ENCODE results near the gene BLTP3B. TPM values are rescaled to one million over a fixed set of nuclear protein-coding genes. Genes with fewer than 3 reads are reported as not detected.

The BLTP3B gene
- total RNA-seq, 2 experiments from 2014 or later: 27.0 to 27.2 TPM

GRCh38 chr12:100173111-100173510 lies 30.4 kb upstream of the BLTP3B start:
- Mint-ChIP-seq H3K27ac (no peak overlapping the region), H3K36me3 (ENCODE audit: low read depth) (peaks cover 20% of the 10 kb centered on the region), H3K4me1 (ENCODE audit: low read depth) (no peaks in the 10 kb centered on the region), H3K27me3 (ENCODE audit: low read depth) (no peaks in the 10 kb centered on the region), H3K9me3 (no peaks in the 10 kb centered on the region), H3K4me3 (no peak overlapping the region)
- intact Hi-C loops (cut with micrococcal nuclease): no loop called here
- CTCF ChIA-PET: no interaction called here
- DNase-seq: no peak

DNA sequence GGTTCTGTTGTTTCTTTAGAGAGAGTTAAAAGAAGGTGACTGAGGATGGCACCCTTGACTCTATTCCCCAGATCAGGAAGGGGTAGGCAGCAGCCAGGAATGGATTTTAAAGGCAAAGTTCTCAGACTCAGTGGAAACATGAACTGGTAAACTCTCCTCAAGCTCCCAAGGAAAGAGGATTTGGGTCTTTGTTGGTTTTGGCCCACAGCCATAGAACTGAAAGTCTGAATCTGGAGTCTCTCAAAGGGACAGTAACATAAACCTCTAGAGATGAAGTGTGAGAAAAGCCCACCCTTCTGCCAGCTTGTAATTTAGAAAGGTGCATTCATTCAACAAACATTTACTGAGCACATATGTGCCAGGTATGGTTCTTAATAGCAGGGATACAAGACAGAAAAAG lies 28.6 kb upstream of the BLTP3B start:
- H3K36me3 Mint-ChIP-seq (ENCODE audit: low read depth): peaks cover 14% of the 10 kb centered on the region
- no peak for DNase-seq
- intact Hi-C loops (cut with micrococcal nuclease): no loop called here
- no peaks in the 10 kb centered on the region for H3K4me1 Mint-ChIP-seq (ENCODE audit: low read depth)
- H3K9me3 Mint-ChIP-seq: no peaks in the 10 kb centered on the region
- no peak overlapping the region for H3K4me3 Mint-ChIP-seq
- CTCF ChIA-PET: interaction anchor here (1.4 kb wide), 1 partner anchor 16 kb away, joined by 3 read pairs; no protein-coding TSS in a partner anchor
- no peaks in the 10 kb centered on the region for H3K27me3 Mint-ChIP-seq (ENCODE audit: low read depth)
- H3K27ac Mint-ChIP-seq: no peak overlapping the region

DNA sequence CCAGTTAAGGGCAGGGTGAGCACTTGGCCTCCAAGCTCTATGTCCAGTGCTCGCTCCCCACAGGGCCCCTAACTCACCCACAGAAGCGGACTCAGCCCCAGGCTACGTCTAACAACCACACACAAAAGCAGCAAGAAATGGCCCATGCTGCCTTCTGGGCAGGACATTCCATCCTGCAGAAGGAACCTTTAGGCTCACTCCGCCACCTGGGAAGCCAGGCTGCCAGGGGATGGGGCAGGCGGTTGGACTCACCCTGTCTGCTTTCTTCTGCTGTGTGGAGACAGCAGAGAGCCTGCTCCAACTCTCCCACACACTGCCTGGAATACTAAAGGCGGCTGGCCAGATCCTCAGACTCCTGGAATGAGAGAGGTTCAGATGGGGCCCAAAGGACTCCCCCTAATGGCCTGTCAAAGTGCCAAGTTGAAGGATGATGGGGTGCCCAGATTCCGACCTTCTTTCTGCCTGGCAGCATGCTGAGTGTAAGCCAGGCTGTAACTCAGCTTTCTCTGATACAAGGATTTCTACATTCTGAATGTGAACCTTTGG lies 27.7 kb upstream of the BLTP3B start:
- CTCF ChIA-PET: interaction anchor here (1.4 kb wide), 1 partner anchor 16 kb away, joined by 3 read pairs; no protein-coding TSS in a partner anchor

GRCh38 chr12:100169345-100169744 lies 26.7 kb upstream of the BLTP3B start:
- intact Hi-C loops (cut with micrococcal nuclease): no loop called here
- Mint-ChIP-seq H3K27ac (no peak overlapping the region), H3K27me3 (ENCODE audit: low read depth) (no peaks in the 10 kb centered on the region), H3K9me3 (no peaks in the 10 kb centered on the region), H3K36me3 (ENCODE audit: low read depth) (peaks cover 8% of the 10 kb centered on the region), H3K4me1 (ENCODE audit: low read depth) (no peaks in the 10 kb centered on the region), H3K4me3 (no peak overlapping the region)
- CTCF ChIA-PET: interaction anchor here (2.1 kb wide), 1 partner anchor 15 kb away, joined by 8 read pairs; no protein-coding TSS in a partner anchor
- DNase-seq: no peak

More for the DNA sequence above, 27.7 kb upstream of the BLTP3B start:
- Mint-ChIP-seq H3K36me3 (ENCODE audit: low read depth) (peaks cover 14% of the 10 kb centered on the region), H3K9me3 (no peaks in the 10 kb centered on the region), H3K4me3 (no peak overlapping the region), H3K27ac (no peak overlapping the region), H3K27me3 (ENCODE audit: low read depth) (no peaks in the 10 kb centered on the region), H3K4me1 (ENCODE audit: low read depth) (no peaks in the 10 kb centered on the region)
- intact Hi-C loops (cut with micrococcal nuclease): no loop called here
- DNase-seq: no peak

DNA sequence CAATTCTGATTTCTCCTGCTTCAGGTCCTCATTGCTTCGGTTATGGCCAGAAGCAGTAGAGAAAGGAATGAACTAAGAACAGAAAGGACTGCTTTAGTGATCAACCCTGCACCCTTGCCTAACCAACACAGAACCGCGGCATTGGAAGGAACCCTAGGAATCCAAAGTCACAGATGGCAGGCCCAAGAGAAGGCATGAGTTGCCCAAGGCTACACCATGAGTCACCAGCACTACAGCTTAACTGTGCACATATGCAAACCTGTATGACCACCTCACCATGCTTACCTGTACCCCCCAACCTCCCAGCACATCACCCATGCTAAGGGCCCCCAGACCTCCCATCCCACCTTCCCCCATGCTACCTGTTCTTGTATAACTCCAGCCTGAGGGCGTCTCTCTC lies 25.9 kb upstream of the BLTP3B start:
- H3K27ac Mint-ChIP-seq: no peak overlapping the region
- peaks cover 6% of the 10 kb centered on the region for H3K36me3 Mint-ChIP-seq (ENCODE audit: low read depth)
- H3K4me1 Mint-ChIP-seq (ENCODE audit: low read depth): peaks cover 5% of the 10 kb centered on the region
- CTCF ChIA-PET: interaction anchor here (2.1 kb wide), 1 partner anchor 14 kb away, joined by 8 read pairs; no protein-coding TSS in a partner anchor
- no peaks in the 10 kb centered on the region for H3K27me3 Mint-ChIP-seq (ENCODE audit: low read depth)
- intact Hi-C loops (cut with micrococcal nuclease): no loop called here
- no peak overlapping the region for H3K4me3 Mint-ChIP-seq
- no peak for DNase-seq
- no peaks in the 10 kb centered on the region for H3K9me3 Mint-ChIP-seq

- DNase-seq: no peak
- no peaks in the 10 kb centered on the region for H3K36me3 Mint-ChIP-seq (ENCODE audit: low read depth)
- intact Hi-C loops (cut with micrococcal nuclease): no loop called here
- H3K27ac Mint-ChIP-seq: no peak overlapping the region
- CTCF ChIA-PET: no interaction called here
- peaks cover 6% of the 10 kb centered on the region for H3K4me1 Mint-ChIP-seq (ENCODE audit: low read depth)
- H3K9me3 Mint-ChIP-seq: no peaks in the 10 kb centered on the region
- no peaks in the 10 kb centered on the region for H3K27me3 Mint-ChIP-seq (ENCODE audit: low read depth)
- no peak overlapping the region for H3K4me3 Mint-ChIP-seq
Observed at GRCh38 chr12:100166232-100166631, 23.6 kb upstream of the BLTP3B start.

DNA sequence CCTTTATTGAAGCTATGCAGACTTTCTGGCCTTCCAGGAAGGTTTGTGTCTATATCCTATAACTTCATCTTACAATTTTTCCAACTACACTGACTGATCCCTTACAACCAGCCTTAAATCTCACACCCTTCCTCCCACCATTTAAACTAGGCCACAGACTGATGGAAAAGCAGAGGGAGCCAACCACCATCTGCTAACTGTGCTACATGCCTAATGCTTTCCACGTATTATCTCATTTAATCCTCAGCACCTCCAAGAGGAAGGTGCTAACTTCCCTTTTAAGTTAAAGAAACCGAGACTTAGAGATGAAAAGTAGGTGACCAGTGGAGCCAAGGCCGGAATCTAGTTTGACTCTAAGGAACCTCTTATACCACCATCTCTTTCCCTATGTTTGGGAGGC lies 22.7 kb upstream of the BLTP3B start:
- CTCF ChIA-PET: interaction anchor here (2.8 kb wide), 1 partner anchor 11 kb away, joined by 14 read pairs; no protein-coding TSS in a partner anchor
- Mint-ChIP-seq H3K36me3 (ENCODE audit: low read depth) (no peaks in the 10 kb centered on the region), H3K4me1 (ENCODE audit: low read depth) (peaks cover 6% of the 10 kb centered on the region), H3K27me3 (ENCODE audit: low read depth) (no peaks in the 10 kb centered on the region), H3K9me3 (no peaks in the 10 kb centered on the region), H3K27ac (no peak overlapping the region), H3K4me3 (no peak overlapping the region)
- DNase-seq: no peak
- intact Hi-C loops (cut with micrococcal nuclease): loop anchor here (2.0 kb wide), 1 partner anchor 23 kb away; the partner anchor contains the start of gene BLTP3B

DNA sequence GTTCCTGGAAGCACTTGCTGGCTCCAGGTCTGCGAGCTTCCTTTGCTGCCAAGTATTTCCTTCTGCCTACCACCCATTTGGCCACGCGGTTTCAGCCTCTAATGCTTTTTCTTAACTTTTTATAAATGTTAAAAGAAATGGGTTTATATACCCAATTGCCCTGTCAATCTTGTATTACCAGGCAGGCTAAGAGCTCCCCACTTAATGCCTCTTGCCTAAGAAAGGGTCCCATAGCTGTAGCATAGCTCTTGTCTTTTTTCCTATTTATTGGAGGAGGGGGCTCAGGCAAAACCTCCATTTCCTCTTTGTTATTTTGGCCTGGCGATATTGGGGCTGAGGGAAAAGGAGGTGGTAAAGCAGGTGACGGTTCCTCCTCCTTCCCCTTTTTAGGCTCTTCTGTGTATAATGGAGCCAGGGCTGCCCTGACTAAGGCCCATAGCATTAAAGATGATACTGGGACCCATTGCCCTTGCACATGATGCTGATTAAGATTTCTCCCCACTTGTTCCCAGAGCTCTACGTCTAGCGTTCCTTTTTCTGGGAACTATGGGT lies 21.6 kb upstream of the BLTP3B start:
- Mint-ChIP-seq H3K4me3 (peak overlapping the region; percentile 60), H3K4me1 (ENCODE audit: low read depth) (peaks cover 6% of the 10 kb centered on the region), H3K27ac (no peak overlapping the region), H3K9me3 (no peaks in the 10 kb centered on the region), H3K36me3 (ENCODE audit: low read depth) (no peaks in the 10 kb centered on the region), H3K27me3 (ENCODE audit: low read depth) (no peaks in the 10 kb centered on the region)
- CTCF ChIA-PET: interaction anchor here (1.2 to 2.8 kb wide), 3 partner anchors 10 to 241 kb away, joined by 4 to 14 read pairs (median 5); no protein-coding TSS in a partner anchor
- no peak for DNase-seq
- intact Hi-C loops (cut with micrococcal nuclease): loop anchor here (1.0 to 2.0 kb wide), 2 partner anchors 21 to 36 kb away; partner anchors contain the start of genes ACTR6 and BLTP3B

GRCh38 chr12:100163416-100164152 lies 20.9 kb upstream of the BLTP3B start:
- Mint-ChIP-seq H3K36me3 (ENCODE audit: low read depth) (no peaks in the 10 kb centered on the region), H3K4me3 (peak overlapping the region; percentile 60)
- CTCF ChIA-PET: interaction anchor here (1.2 to 2.8 kb wide), 3 partner anchors 9 to 241 kb away, joined by 4 to 14 read pairs (median 5); no protein-coding TSS in a partner anchor

GRCh38 chr12:100159391-100160104 lies 16.9 kb upstream of the BLTP3B start:
- Mint-ChIP-seq H3K27me3 (ENCODE audit: low read depth) (no peaks in the 10 kb centered on the region), H3K36me3 (ENCODE audit: low read depth) (no peaks in the 10 kb centered on the region), H3K4me1 (ENCODE audit: low read depth) (peaks cover 10% of the 10 kb centered on the region), H3K9me3 (no peaks in the 10 kb centered on the region), H3K27ac (no peak overlapping the region), H3K4me3 (no peak overlapping the region)
- DNase-seq: no peak
- intact Hi-C loops (cut with micrococcal nuclease): no loop called here
- CTCF ChIA-PET: interaction anchor here (1.0 kb wide), 1 partner anchor 26 kb away, joined by 3 read pairs; no protein-coding TSS in a partner anchor

More at GRCh38 chr12:100163416-100164152, 20.9 kb upstream of the BLTP3B start:
- DNase-seq: peak; percentile 81
- H3K27me3 Mint-ChIP-seq (ENCODE audit: low read depth): no peaks in the 10 kb centered on the region
- H3K4me1 Mint-ChIP-seq (ENCODE audit: low read depth): peaks cover 6% of the 10 kb centered on the region
- intact Hi-C loops (cut with micrococcal nuclease): loop anchor here (1.0 to 2.0 kb wide), 2 partner anchors 21 to 37 kb away; partner anchors contain the start of genes ACTR6 and BLTP3B
- no peaks in the 10 kb centered on the region for H3K9me3 Mint-ChIP-seq
- no peak overlapping the region for H3K27ac Mint-ChIP-seq

DNA sequence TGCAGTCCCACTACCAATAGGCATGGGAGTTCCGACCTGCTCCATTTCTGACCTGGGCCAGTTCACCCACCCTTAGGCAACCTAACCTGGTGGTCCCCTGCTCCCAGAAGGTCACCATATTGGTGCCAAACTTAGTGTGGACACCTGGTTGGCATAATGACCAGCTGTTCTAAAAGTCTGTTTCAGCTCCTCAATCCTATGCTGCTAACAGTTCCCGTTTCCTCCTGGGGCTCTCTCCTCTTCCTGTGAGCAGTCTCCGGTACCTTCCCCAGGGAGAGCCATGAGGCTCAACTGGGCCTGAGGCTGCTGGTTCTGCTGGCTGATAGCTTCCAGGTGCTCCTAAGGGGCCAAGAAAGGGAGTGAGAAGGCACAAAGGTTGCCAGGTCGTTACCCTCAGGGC lies 15.9 kb upstream of the BLTP3B start:
- Mint-ChIP-seq H3K27me3 (ENCODE audit: low read depth) (no peaks in the 10 kb centered on the region), H3K27ac (no peak overlapping the region), H3K4me1 (ENCODE audit: low read depth) (peaks cover 7% of the 10 kb centered on the region), H3K4me3 (no peak overlapping the region), H3K9me3 (no peaks in the 10 kb centered on the region), H3K36me3 (ENCODE audit: low read depth) (no peaks in the 10 kb centered on the region)
- no peak for DNase-seq
- CTCF ChIA-PET: no interaction called here
- intact Hi-C loops (cut with micrococcal nuclease): no loop called here

GRCh38 chr12:100157427-100157821 lies 14.8 kb upstream of the BLTP3B start:
- CTCF ChIA-PET: interaction anchor here (1.2 kb wide), 1 partner anchor 21 kb away, joined by 4 read pairs; no protein-coding TSS in a partner anchor
- H3K4me3 Mint-ChIP-seq: no peak overlapping the region
- no peak for DNase-seq
- intact Hi-C loops (cut with micrococcal nuclease): no loop called here
- H3K27me3 Mint-ChIP-seq (ENCODE audit: low read depth): no peaks in the 10 kb centered on the region
- no peak overlapping the region for H3K27ac Mint-ChIP-seq
- peaks cover 6% of the 10 kb centered on the region for H3K4me1 Mint-ChIP-seq (ENCODE audit: low read depth)
- no peaks in the 10 kb centered on the region for H3K9me3 Mint-ChIP-seq
- H3K36me3 Mint-ChIP-seq (ENCODE audit: low read depth): no peaks in the 10 kb centered on the region
